ENCODE results near the gene CAMK2B. TPM values are rescaled to one million over a fixed set of nuclear protein-coding genes. Genes with fewer than 3 reads are reported as not detected.

The CAMK2B gene
- total RNA-seq, 4 donors from 2014 or later = 0.44 to 5.1 (median 0.81) TPM

GRCh38 chr7:44208085-44208484 is 117.3 kb downstream of the CAMK2B start:
- no peak for TF ChIP-seq CTCF (IDR thresholded peaks at IDR 0.05; ENCODE audit: low read depth)

- TF ChIP-seq CTCF (IDR thresholded peaks at IDR 0.05; ENCODE audit: low read depth) = no peak
These were observed 119.4 kb downstream of the CAMK2B start for GRCh38 chr7:44206008-44206407.

- TF ChIP-seq CTCF (IDR thresholded peaks at IDR 0.05; ENCODE audit: low read depth) = no peak
These were observed 123.6 kb downstream of the CAMK2B start for GRCh38 chr7:44201813-44202212.

GRCh38 chr7:44200699-44201461 is 124.5 kb downstream of the CAMK2B start, which contains the start of gene YKT6:
Gene YKT6 (plus strand): TSS chr7:44200978. CDS start chr7:44201136, 158 bp downstream.
- TF ChIP-seq CTCF (IDR thresholded peaks at IDR 0.05; ENCODE audit: low read depth) = no peak

GRCh38 chr7:44197474-44197873 is 127.9 kb downstream of the CAMK2B start:
- TF ChIP-seq CTCF (IDR thresholded peaks at IDR 0.05; ENCODE audit: low read depth) = no peak

GRCh38 chr7:44196450-44196872 is 128.9 kb downstream of the CAMK2B start:
- TF ChIP-seq CTCF (IDR thresholded peaks at IDR 0.05; ENCODE audit: low read depth) = no peak

GRCh38 chr7:44195889-44196288 is 129.5 kb downstream of the CAMK2B start:
- no peak for TF ChIP-seq CTCF (IDR thresholded peaks at IDR 0.05; ENCODE audit: low read depth)

All from subcutaneous adipose tissue (tissue), 4 donors.